ENCODE results near the gene CAVIN4. TPM values are rescaled to one million over a fixed set of nuclear protein-coding genes. Genes with fewer than 3 reads are reported as not detected.

CAVIN4 gene
- total RNA-seq, 1 experiment from 2014 or later, result 0.59 TPM

GRCh38 chr9:100600521-100601079, 22.7 kb downstream of the CAVIN4 start:
- Histone ChIP-seq H3K27me3 (ENCODE audit: insufficient read depth, low read length) (no peaks in the 10 kb centered on the region), H3K4me3 (replicated peaks in 1 of 2; ENCODE audit: low read depth in 1 of 2, low read length in 2 of 2) (no peak overlapping the region), H2AFZ (ENCODE audit: low read depth, low read length, poor library complexity, severe bottlenecking) (peak overlapping the region; percentile 87), H3K36me3 (ENCODE audit: control insufficient read depth in 1 of 2, insufficient read depth in 2 of 2, low read length in 2 of 2) (no peaks in the 10 kb centered on the region), H3K9me2 (ENCODE audit: insufficient read depth) (no peaks in the 10 kb centered on the region), H3K9me3 (ENCODE audit: control insufficient read depth in 1 of 2, insufficient read depth in 1 of 2, low read depth in 1 of 2, low read length in 2 of 2) (no peaks in the 10 kb centered on the region), H3K4me1 (ENCODE audit: control insufficient read depth in 1 of 2, insufficient read depth in 2 of 2, low read length in 2 of 2) (peaks cover 12 to 25% of the 10 kb centered on the region in 2 experiments), H3K27ac (ENCODE audit: low read depth, low read length) (no peak overlapping the region), H3K79me2 (ENCODE audit: insufficient read depth, low read length) (no peaks in the 10 kb centered on the region), H4K20me1 (ENCODE audit: insufficient read depth) (no peaks in the 10 kb centered on the region), H3K4me2 (ENCODE audit: low read length) (no peak overlapping the region), H3K9ac (ENCODE audit: low read length) (no peak overlapping the region)
- POLR2A ChIA-PET, result no interaction called here
- CTCF ChIA-PET, result interaction anchor here (0.8 to 4.9 kb wide), 7 partner anchors 9 to 788 kb away, joined by 3 to 152 read pairs (median 7); no protein-coding TSS in a partner anchor
- no peak for ATAC-seq
- DNase-seq (ENCODE audit: low read depth, low spot score), result no peak
- RAD21 ChIA-PET (ENCODE audit: low non-redundant PET in 1 of 2, low total read pairs in 2 of 2, uncharacterized antibody in 2 of 2, unreplicated experiment in 2 of 2), result interaction anchor here (0.6 to 2.2 kb wide), 3 partner anchors 214 to 711 kb away, joined by 3 to 16 read pairs (median 7); no protein-coding TSS in a partner anchor
- TF ChIP-seq SIN3A (IDR thresholded peaks at IDR 0.05; ENCODE audit: low read depth) (no peak), RAD21 (IDR thresholded peaks at IDR 0.05; ENCODE audit: low read depth) (no peak), CTCF (IDR thresholded peaks at IDR 0.05 in 2 of 3, conservative IDR thresholded peaks at IDR 0.05 in 1 of 3; ENCODE audit: borderline replicate concordance in 1 of 3, insufficient read depth in 1 of 3, low read depth in 2 of 3, low read length in 2 of 3) (no peak), FOSL1 (IDR thresholded peaks at IDR 0.05; ENCODE audit: low read depth) (no peak), ZBTB33 (IDR thresholded peaks at IDR 0.05; ENCODE audit: extremely low read depth, insufficient replicate concordance, low read length) (no peak), YY1 (IDR thresholded peaks at IDR 0.05; ENCODE audit: extremely low read depth, insufficient replicate concordance, low read depth, low read length) (no peak), JUND (IDR thresholded peaks at IDR 0.05) (no peak), SRF (IDR thresholded peaks at IDR 0.05; ENCODE audit: low read depth) (no peak), EZH2phosphoT487 (IDR thresholded peaks at IDR 0.05; ENCODE audit: borderline replicate concordance) (no peak), ZFX (IDR thresholded peaks at IDR 0.05) (no peak), POLR2A (IDR thresholded peaks at IDR 0.05; ENCODE audit: borderline replicate concordance, extremely low read depth, insufficient read depth, insufficient read length) (no peak), ATF3 (IDR thresholded peaks at IDR 0.05) (no peak), SP1 (IDR thresholded peaks at IDR 0.05; ENCODE audit: low read depth) (no peak), ZNF274 (IDR thresholded peaks at IDR 0.05; ENCODE audit: low read depth, low read length) (no peak), CBX3 (IDR thresholded peaks at IDR 0.05; ENCODE audit: low read depth) (no peak), TCF7L2 (IDR thresholded peaks at IDR 0.05; ENCODE audit: borderline replicate concordance, extremely low read depth, insufficient read depth, insufficient read length) (no peak), POLR2AphosphoS5 (IDR thresholded peaks at IDR 0.05; ENCODE audit: low read depth, low read length) (no peak), CEBPB (IDR thresholded peaks at IDR 0.05; ENCODE audit: low read depth) (no peak)
- TF ChIP-seq, protein P1, sequence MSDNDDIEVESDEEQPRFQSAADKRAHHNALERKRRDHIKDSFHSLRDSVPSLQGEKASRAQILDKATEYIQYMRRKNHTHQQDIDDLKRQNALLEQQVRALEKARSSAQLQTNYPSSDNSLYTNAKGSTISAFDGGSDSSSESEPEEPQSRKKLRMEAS (IDR thresholded peaks at IDR 0.05), result no peak; the same call in 1 of the 2 replicates
- intact Hi-C loops (cut with micrococcal nuclease), result loop anchor here (5.0 kb wide), 1 partner anchor 797 kb away; the partner anchor contains the start of genes MRPL50 and ZNF189
- no TSS peak for BruUV-seq (replicated peaks)

Data from HCT116 (cell line).